Stimulated activated CD4-positive, alpha-beta T cell treated with anti-CD3 and anti-CD28 coated beads, Interleukin-2, amount 100 ng/mL, for 48 hours (primary cell): Measurements from ENCODE around the gene ACTG2.

Experiments
- DNase-seq, 2 donors: peaks; one replicate each; pipeline ENCODE4 v3.0.0-alpha.2; 2020

The ACTG2 gene

GRCh38 chr2:73915437-73915993, 22.7 kb downstream of the ACTG2 start:
- no peak for DNase-seq

GRCh38 chr2:73916666-73917065, 23.9 kb downstream of the ACTG2 start:
- no peak for DNase-seq

GRCh38 chr2:73917296-73917695, 24.5 kb downstream of the ACTG2 start:
- no peak for DNase-seq

- no peak for DNase-seq
Observed at GRCh38 chr2:73917696-73918207, 24.9 kb downstream of the ACTG2 start.

GRCh38 chr2:73918856-73919255, 26.0 kb downstream of the ACTG2 start:
- DNase-seq: no peak

GRCh38 chr2:73919596-73920228, 26.9 kb downstream of the ACTG2 start:
- no peak for DNase-seq

GRCh38 chr2:73920577-73921545, 28.1 kb downstream of the ACTG2 start:
- peak in 1 of 2 donors; percentile 24 for DNase-seq

GRCh38 chr2:73921581-73921980, 28.8 kb downstream of the ACTG2 start:
- DNase-seq: no peak

GRCh38 chr2:73922681-73923080, 29.9 kb downstream of the ACTG2 start:
- no peak for DNase-seq

- DNase-seq: no peak
Observed at GRCh38 chr2:73925033-73925704, 32.4 kb downstream of the ACTG2 start.

- no peak for DNase-seq
Observed at GRCh38 chr2:73925853-73926492, 33.2 kb downstream of the ACTG2 start.

- DNase-seq: peak; percentile 88 to 94
Observed at GRCh38 chr2:73926493-73927327, 33.9 kb downstream of the ACTG2 start, which contains the start of gene DGUOK. Gene DGUOK, plus strand, starts transcription at chr2:73926880. Its CDS starts 31 bp downstream, at chr2:73926911.

GRCh38 chr2:73927344-73927743, 34.5 kb downstream of the ACTG2 start:
- DNase-seq: no peak

- DNase-seq: no peak
Observed at GRCh38 chr2:73928963-73929347, 36.1 kb downstream of the ACTG2 start.

- no peak for DNase-seq
Observed at GRCh38 chr2:73930386-73930785, 37.6 kb downstream of the ACTG2 start.

- peak in 1 of 2 donors; percentile 51 for DNase-seq
Observed at GRCh38 chr2:73931531-73932500, 39.0 kb downstream of the ACTG2 start.

GRCh38 chr2:73933194-73933593, 40.4 kb downstream of the ACTG2 start:
- no peak for DNase-seq

GRCh38 chr2:73935641-73936040, 42.8 kb downstream of the ACTG2 start:
- no peak for DNase-seq

- DNase-seq: no peak
Observed at GRCh38 chr2:73937103-73937885, 44.5 kb downstream of the ACTG2 start.
